Ishikawa (cell line): ENCODE measurements around the gene RPL36A.

ENCODE experiments used
- CEBPB ChIP-seq: IDR thresholded peaks from 2 replicates; pipeline ENCODE4 v1.6.1; 2012
- CREB1 ChIP-seq: IDR thresholded peaks from 2 replicates; pipeline ENCODE4 v1.6.1; 2012; ENCODE audit warnings: low read depth
- EGR1 ChIP-seq: IDR thresholded peaks from 2 replicates; pipeline ENCODE4 v1.6.1; 2012
- EP300 ChIP-seq: IDR thresholded peaks from 2 replicates; pipeline ENCODE4 v1.6.1; 2012; ENCODE audit warnings: borderline replicate concordance
- FOXM1 ChIP-seq: IDR thresholded peaks from 2 replicates; pipeline ENCODE4 v1.6.1; 2012; ENCODE audit warnings: low read depth, borderline replicate concordance
- NFIC ChIP-seq: IDR thresholded peaks from 2 replicates; pipeline ENCODE4 v1.6.1; 2012
- RAD21 ChIP-seq: IDR thresholded peaks from 2 replicates; pipeline ENCODE4 v1.6.1; 2012; ENCODE audit warnings: low read depth
- TAF1 ChIP-seq: IDR thresholded peaks from 2 replicates; pipeline ENCODE4 v1.6.1; 2012; ENCODE audit warnings: low read depth, mild to moderate bottlenecking
- TCF12 ChIP-seq: IDR thresholded peaks from 2 replicates; pipeline ENCODE4 v1.6.1; 2012; ENCODE audit warnings: low read depth
- TEAD4 ChIP-seq: IDR thresholded peaks from 2 replicates; pipeline ENCODE4 v1.6.1; 2012
- YY1 ChIP-seq: IDR thresholded peaks from 2 replicates; pipeline ENCODE4 v1.6.1; 2012; ENCODE audit warnings: low read depth
- ZBTB7A ChIP-seq: IDR thresholded peaks from 2 replicates; pipeline ENCODE4 v1.6.1; 2012; ENCODE audit warnings: low read depth
- TF ChIP-seq, protein P1 (sequence below): IDR thresholded peaks from 2 replicates; pipeline ENCODE4 v1.6.1; 2012; ENCODE audit warnings: low read depth, mild to moderate bottlenecking
- TF ChIP-seq, protein P2 (sequence below): IDR thresholded peaks from 2 replicates; pipeline ENCODE4 v1.6.1; 2012
- TF ChIP-seq, protein P3 (sequence below): IDR thresholded peaks from 2 replicates; pipeline ENCODE4 v1.6.1; 2012

The RPL36A gene

DNA sequence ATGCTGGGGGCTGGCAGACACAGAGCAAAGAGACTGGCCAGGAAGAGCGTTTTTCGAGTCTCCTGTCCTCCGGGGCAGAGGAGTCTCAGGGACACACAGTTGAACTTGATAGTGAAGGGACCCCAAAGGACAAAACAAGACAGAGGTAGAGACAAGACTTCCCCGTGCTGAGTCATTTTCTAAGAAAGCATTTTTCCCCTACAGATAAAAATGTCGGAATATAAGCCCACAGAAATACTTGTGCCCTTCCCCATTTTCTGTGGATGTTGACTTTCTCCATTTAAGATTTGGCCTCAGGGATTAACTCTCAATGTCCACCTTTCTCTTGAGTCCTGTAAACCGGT is 4.3 kb upstream of the RPL36A start:
- no peak for TF ChIP-seq EP300
- TF ChIP-seq TCF12: no peak
- TF ChIP-seq, protein P1, sequence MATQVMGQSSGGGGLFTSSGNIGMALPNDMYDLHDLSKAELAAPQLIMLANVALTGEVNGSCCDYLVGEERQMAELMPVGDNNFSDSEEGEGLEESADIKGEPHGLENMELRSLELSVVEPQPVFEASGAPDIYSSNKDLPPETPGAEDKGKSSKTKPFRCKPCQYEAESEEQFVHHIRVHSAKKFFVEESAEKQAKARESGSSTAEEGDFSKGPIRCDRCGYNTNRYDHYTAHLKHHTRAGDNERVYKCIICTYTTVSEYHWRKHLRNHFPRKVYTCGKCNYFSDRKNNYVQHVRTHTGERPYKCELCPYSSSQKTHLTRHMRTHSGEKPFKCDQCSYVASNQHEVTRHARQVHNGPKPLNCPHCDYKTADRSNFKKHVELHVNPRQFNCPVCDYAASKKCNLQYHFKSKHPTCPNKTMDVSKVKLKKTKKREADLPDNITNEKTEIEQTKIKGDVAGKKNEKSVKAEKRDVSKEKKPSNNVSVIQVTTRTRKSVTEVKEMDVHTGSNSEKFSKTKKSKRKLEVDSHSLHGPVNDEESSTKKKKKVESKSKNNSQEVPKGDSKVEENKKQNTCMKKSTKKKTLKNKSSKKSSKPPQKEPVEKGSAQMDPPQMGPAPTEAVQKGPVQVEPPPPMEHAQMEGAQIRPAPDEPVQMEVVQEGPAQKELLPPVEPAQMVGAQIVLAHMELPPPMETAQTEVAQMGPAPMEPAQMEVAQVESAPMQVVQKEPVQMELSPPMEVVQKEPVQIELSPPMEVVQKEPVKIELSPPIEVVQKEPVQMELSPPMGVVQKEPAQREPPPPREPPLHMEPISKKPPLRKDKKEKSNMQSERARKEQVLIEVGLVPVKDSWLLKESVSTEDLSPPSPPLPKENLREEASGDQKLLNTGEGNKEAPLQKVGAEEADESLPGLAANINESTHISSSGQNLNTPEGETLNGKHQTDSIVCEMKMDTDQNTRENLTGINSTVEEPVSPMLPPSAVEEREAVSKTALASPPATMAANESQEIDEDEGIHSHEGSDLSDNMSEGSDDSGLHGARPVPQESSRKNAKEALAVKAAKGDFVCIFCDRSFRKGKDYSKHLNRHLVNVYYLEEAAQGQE: no peak
- TF ChIP-seq CREB1: no peak
- no peak for TF ChIP-seq ZBTB7A
- TF ChIP-seq YY1: no peak
- TF ChIP-seq NFIC: no peak
- no peak for TF ChIP-seq TAF1

DNA sequence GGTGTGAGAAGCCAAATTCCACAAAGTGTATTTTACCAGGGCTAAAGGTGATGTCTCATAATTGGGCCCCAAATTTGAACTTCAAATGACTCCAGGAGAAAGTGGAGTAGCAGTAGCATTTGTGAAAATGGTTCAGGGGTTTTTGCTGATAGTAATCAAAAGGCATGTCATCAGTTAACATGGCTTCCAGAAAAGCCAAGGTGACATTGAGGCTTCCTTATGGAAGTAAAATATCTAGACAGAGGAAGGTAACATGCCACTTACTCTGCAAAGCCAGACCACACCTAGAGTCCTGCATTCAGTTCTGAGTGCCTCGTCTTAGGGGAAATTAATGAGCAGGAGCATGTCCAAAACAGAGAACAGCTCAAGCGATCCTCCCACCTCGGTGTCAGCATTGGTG is 2.2 kb upstream of the RPL36A start:
- TF ChIP-seq EP300: no peak
- TF ChIP-seq FOXM1: no peak
- TF ChIP-seq CREB1: no peak
- TF ChIP-seq CEBPB: no peak
- TF ChIP-seq EGR1: no peak
- TF ChIP-seq TAF1: no peak
- TF ChIP-seq, protein P1: no peak
- TF ChIP-seq YY1: no peak
- no peak for TF ChIP-seq TEAD4
- no peak for TF ChIP-seq NFIC
- no peak for TF ChIP-seq ZBTB7A
- TF ChIP-seq RAD21: no peak
- TF ChIP-seq, protein P2, sequence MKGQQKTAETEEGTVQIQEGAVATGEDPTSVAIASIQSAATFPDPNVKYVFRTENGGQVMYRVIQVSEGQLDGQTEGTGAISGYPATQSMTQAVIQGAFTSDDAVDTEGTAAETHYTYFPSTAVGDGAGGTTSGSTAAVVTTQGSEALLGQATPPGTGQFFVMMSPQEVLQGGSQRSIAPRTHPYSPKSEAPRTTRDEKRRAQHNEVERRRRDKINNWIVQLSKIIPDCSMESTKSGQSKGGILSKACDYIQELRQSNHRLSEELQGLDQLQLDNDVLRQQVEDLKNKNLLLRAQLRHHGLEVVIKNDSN: no peak
- TF ChIP-seq, protein P3, sequence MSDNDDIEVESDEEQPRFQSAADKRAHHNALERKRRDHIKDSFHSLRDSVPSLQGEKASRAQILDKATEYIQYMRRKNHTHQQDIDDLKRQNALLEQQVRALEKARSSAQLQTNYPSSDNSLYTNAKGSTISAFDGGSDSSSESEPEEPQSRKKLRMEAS: no peak
- no peak for TF ChIP-seq TCF12

DNA sequence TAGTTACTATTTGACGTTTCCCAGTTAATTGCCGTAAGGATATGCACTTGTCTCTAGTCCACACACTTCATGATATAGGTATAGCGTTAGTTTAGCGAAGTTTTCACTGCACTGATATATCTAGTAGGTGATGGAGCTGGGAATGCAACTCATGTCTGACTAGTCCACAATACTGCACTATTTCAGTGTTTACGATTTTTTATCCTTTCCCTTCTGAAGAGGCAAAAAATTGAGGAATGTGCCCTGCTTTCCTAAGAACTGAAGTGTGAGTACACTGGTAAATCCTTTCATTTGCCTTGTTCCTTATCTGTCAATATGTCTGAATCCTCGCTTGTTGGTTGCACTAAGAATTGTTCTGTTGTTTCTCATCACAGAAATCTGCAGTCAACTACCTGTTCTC is 1.0 kb downstream of the RPL36A start:
- no peak for TF ChIP-seq CEBPB

DNA sequence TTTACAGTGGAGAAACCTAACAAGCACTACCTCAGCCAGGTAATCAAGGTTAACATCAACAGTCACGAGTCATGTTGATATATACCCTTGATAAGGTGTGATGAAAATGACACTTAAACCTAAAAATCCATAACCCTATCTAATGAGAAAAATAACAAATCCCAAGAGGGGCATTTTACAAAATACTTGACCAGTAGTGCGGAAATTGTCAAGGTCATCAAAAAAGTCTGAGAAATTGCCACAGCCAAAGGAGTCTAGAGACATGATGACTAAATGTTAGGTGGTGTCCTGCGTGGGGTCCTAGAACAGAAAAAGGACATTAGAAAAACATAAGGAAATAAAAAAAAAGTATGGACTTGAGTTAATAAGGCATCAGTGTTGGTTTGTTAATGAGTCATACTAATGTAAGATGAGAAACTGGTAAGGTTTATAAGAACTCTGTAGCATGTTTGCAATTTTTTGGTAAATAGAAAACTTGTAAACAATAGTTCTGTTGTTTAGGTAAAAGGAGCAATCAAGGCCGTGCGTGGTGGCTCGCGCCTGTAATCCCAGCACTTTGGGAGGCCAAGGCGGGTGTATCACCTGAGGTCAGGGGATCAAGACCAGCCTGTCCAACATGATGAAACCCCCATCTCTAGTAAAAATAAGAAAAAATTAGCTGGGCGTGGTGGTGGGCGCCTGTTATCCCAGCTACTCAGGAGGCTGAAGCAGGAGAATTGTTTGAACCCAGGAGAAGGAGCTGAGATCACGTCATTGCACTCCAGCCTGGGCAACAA is 2.9 kb downstream of the RPL36A start:
- no peak for TF ChIP-seq EP300
- TF ChIP-seq CEBPB: no peak

DNA sequence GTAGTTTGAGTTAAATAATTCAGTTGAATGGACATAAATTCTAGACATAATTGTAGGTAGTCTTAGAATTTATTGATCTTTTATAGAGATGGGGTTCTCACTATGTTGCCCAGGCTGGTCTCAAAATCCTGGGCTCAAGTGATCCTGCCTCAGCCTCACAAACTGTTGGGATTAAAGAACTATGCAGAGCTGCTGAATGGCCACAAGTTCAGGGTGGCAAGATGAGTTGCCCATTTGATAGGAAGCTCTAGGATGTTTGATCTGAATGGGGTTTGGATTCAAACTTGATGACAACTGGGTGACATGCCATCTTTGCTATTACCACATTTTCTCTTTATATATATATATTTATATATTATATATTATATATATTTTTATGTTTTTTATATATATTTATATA is 3.6 kb downstream of the RPL36A start:
- TF ChIP-seq CEBPB (no peak), TCF12 (no peak), RAD21 (no peak), YY1 (no peak), TAF1 (no peak), TEAD4 (no peak)

DNA sequence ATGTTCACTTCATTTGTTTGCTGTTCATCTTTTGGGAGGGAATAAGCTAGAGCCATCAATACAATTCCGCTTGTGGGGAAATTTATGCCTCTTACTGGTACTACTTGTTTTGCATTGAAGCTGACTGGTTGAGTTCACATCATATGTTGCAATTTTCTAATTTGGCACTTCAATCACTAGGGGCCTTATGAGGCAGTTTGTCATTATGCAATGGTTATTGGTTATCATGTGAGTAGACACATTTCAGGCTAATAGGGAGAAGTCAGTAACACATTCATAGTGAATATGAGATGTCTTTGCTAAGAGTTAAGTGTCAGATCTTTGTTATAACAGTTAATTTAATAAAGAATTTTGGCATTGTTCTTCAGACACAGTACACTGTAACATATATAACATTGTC is 5.0 kb downstream of the RPL36A start:
- no peak for TF ChIP-seq TEAD4
- no peak for TF ChIP-seq CEBPB
- TF ChIP-seq YY1: no peak
- TF ChIP-seq, protein P3: no peak
- TF ChIP-seq ZBTB7A: no peak

DNA sequence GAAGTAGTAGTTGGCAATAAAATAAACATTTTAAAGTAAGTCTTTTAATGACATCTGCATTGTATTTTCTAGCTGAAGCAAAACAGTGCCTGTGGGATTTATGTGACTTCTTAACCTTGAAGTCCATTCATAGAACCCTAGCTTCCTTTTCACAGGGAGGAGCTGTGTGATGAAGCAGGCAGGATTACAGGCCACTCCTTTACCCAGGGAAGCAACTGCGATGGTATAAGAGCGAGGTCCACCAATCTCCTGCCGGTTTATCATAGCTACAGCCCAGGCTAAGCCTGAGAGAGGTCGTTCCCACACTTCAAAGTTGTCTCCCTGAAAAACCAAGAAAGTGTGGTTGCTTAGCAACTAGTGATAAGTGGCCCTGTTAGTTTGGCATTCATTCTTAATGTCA is 7.0 kb downstream of the RPL36A start:
- TF ChIP-seq, protein P2: no peak
- TF ChIP-seq, protein P3: no peak
- TF ChIP-seq RAD21 (no peak), NFIC (no peak), TEAD4 (no peak), EGR1 (no peak), EP300 (no peak), YY1 (no peak), FOXM1 (no peak)
